Mesenchymal stem cell (in vitro differentiated cells and primary cell): ENCODE data around the gene PDE4B.
A peak's percentile ranks its signal among the peaks of the same experiment; 100 is the strongest.

Experiments used
- DNase-seq: peaks from one replicate; pipeline ENCODE4 v3.0.0-alpha.2; 2013
- H2AFZ ChIP-seq: one replicate; pipeline ENCODE4 v1.6.1; 2013; ENCODE audit warnings: low read depth, mild to moderate bottlenecking, control low read depth, inconsistent platforms, low read length, moderate library complexity
- H2AK5ac ChIP-seq: 2 replicates; pipeline ENCODE4 v1.6.1; 2013; ENCODE audit warnings: low read length, moderate library complexity, mild to moderate bottlenecking, inconsistent platforms; ENCODE audit not compliant: severe bottlenecking
- H2BK120ac ChIP-seq: one replicate; pipeline ENCODE4 v1.6.1; 2013; ENCODE audit warnings: low read depth, mild to moderate bottlenecking, inconsistent platforms, low read length, moderate library complexity
- H2BK12ac ChIP-seq, 2 experiments: one replicate each; pipeline ENCODE4 v1.6.1; 2013; ENCODE audit warnings: inconsistent platforms in 2 of 2, low read length in 2 of 2, mild to moderate bottlenecking in 2 of 2, moderate library complexity in 2 of 2, control low read depth in 1 of 2
- H2BK15ac ChIP-seq: one replicate; pipeline ENCODE4 v1.6.1; 2013; ENCODE audit warnings: mild to moderate bottlenecking, low read depth, inconsistent platforms; ENCODE audit not compliant: poor library complexity, severe bottlenecking
- H2BK5ac ChIP-seq: 2 replicates; pipeline ENCODE4 v1.6.1; 2013; ENCODE audit warnings: low read depth, mild to moderate bottlenecking, low read length, control low read depth, inconsistent platforms; ENCODE audit not compliant: poor library complexity, severe bottlenecking
- H3K14ac ChIP-seq, 2 experiments: one replicate each; pipeline ENCODE4 v1.6.1; 2013; ENCODE audit warnings: inconsistent platforms in 2 of 2, low read length in 2 of 2, control low read depth in 1 of 2, mild to moderate bottlenecking in 1 of 2, moderate library complexity in 1 of 2
- H3K18ac ChIP-seq, 2 experiments: one replicate each; pipeline ENCODE4 v1.6.1; 2013; ENCODE audit warnings: inconsistent platforms in 2 of 2, low read length in 2 of 2, control low read depth in 1 of 2, low read depth in 1 of 2, mild to moderate bottlenecking in 1 of 2
- H3K23ac ChIP-seq, 2 experiments: one replicate each; pipeline ENCODE4 v1.6.1; 2013; ENCODE audit warnings: inconsistent platforms in 2 of 2, low read length in 2 of 2, mild to moderate bottlenecking in 2 of 2, moderate library complexity in 2 of 2, control low read depth in 1 of 2
- H3K27ac ChIP-seq: 2 replicates; pipeline ENCODE4 v1.5.1; 2013; ENCODE audit warnings: mild to moderate bottlenecking, moderate library complexity, low read length, control low read depth, inconsistent platforms; ENCODE audit not compliant: poor library complexity, severe bottlenecking
- H3K27me3 ChIP-seq, 2 experiments: 2 replicates each; pipeline versions ENCODE4 v1.6.1 to v1.7.0; 2013; ENCODE audit warnings: low read length in 2 of 2, mild to moderate bottlenecking in 2 of 2, moderate library complexity in 2 of 2, control low read depth in 1 of 2, inconsistent platforms in 1 of 2; ENCODE audit not compliant: control insufficient read depth in 1 of 2, insufficient read depth in 1 of 2
- H3K36me3 ChIP-seq, 2 experiments: 2 replicates each; pipeline versions ENCODE4 v1.6.1 to v1.7.0; 2013; ENCODE audit warnings: low read length in 2 of 2, control low read depth in 1 of 2, inconsistent platforms in 1 of 2, low read depth in 1 of 2, mild to moderate bottlenecking in 1 of 2; ENCODE audit not compliant: insufficient read depth in 2 of 2, control insufficient read depth in 1 of 2
- H3K4ac ChIP-seq, 2 experiments: one replicate each; pipeline ENCODE4 v1.6.1; 2013; ENCODE audit warnings: inconsistent platforms in 2 of 2, low read length in 2 of 2, mild to moderate bottlenecking in 2 of 2, moderate library complexity in 2 of 2, control low read depth in 1 of 2, low read depth in 1 of 2
- H3K4me1 ChIP-seq: 2 replicates; pipeline ENCODE4 v1.6.1; 2013; ENCODE audit warnings: low read depth, low read length, control low read depth; ENCODE audit not compliant: control insufficient read depth, insufficient read depth
- H3K4me2 ChIP-seq: 2 replicates; pipeline ENCODE4 v1.6.1; 2013; ENCODE audit warnings: low read length, mild to moderate bottlenecking, inconsistent platforms; ENCODE audit not compliant: poor library complexity, severe bottlenecking
- H3K4me3 ChIP-seq, 2 experiments: 2 replicates each; pipeline versions ENCODE4 v1.5.1 to v1.7.0; 2013; ENCODE audit warnings: low read length in 2 of 2, mild to moderate bottlenecking in 2 of 2, control low read depth in 1 of 2, low read depth in 1 of 2; ENCODE audit not compliant: insufficient read depth in 1 of 2
- H3K79me1 ChIP-seq: replicated peaks from 2 replicates; pipeline ENCODE4 v1.6.1; 2013; ENCODE audit warnings: mild to moderate bottlenecking, control low read depth, low read length, inconsistent platforms; ENCODE audit not compliant: poor library complexity, severe bottlenecking
- H3K9ac ChIP-seq: 2 replicates; pipeline ENCODE4 v1.7.0; 2013; ENCODE audit warnings: mild to moderate bottlenecking, low read length, moderate library complexity
- H3K9me3 ChIP-seq: 2 replicates; pipeline ENCODE4 v1.7.0; 2013; ENCODE audit warnings: mild to moderate bottlenecking, low read length; ENCODE audit not compliant: control insufficient read depth
- H4K8ac ChIP-seq: one replicate; pipeline ENCODE4 v1.6.1; 2013; ENCODE audit warnings: inconsistent platforms, mild to moderate bottlenecking, low read length, moderate library complexity
- H4K91ac ChIP-seq: one replicate; pipeline ENCODE4 v1.6.1; 2013; ENCODE audit warnings: mild to moderate bottlenecking, low read length, inconsistent platforms
- WGBS: methylation state at CpG from one replicate; pipeline ENCODE4 v1.1.7; 2013; ENCODE audit warnings: mixed read lengths; 5-methylcytosine and 5-hydroxymethylcytosine counted together

PDE4B gene

DNA sequence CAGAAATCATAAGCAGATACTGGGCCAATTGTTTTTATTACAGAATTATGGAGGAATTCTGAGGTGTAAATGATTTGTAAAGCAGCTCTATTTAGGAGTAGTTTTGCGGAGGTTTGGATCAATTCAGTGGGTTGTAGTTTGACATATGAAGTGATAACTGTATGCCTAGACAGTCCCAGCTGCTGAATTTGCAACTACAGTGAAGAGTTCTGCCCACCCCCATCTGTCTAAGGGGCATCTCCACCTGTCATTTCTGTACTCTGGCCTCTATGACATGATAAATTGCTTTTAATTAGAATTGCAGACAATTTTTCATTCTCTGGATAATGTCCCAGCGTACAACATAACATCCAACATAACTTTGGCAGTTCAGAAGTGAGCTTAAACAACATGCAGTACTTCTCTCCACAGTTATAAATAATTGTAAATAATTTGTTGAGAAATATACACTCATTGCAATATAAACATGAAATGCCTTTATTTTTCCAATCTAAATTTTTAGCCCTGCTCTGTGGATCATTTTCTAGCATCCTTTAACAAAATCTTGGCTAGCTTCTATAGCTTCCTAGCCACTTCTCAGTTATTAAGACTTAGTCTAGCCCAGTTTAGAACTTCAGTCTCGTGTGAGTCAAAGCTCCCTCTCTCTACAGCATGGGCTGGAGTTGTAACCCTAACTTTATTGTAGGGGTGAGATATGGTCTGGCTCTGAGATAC is 52.3 kb downstream of the PDE4B start:
- Histone ChIP-seq H3K4ac (no peak overlapping the region), H3K14ac (no peak overlapping the region), H3K27ac (no peak overlapping the region), H3K4me1 (no peaks in the 10 kb centered on the region), H2AK5ac (no peak overlapping the region), H3K23ac (no peak overlapping the region), H2BK120ac (no peak overlapping the region), H2BK15ac (no peak overlapping the region), H3K9me3 (peaks cover 9% of the 10 kb centered on the region), H4K91ac (no peak overlapping the region), H3K18ac (no peak overlapping the region), H2BK12ac (no peak overlapping the region), H3K4me2 (no peak overlapping the region), H2BK5ac (no peak overlapping the region), H2AFZ (no peak overlapping the region), H3K4me3 (no peak overlapping the region), H3K79me1 (no peaks in the 10 kb centered on the region), H3K27me3 (no peaks in the 10 kb centered on the region), H3K9ac (peak overlapping the region; percentile 65), H3K36me3 (no peaks in the 10 kb centered on the region), H4K8ac (no peak overlapping the region)
- DNase-seq, result no peak
- WGBS, result 78% methylated on average over 2 of the region's 3 CpGs

- Histone ChIP-seq H3K4me3 (no peak overlapping the region), H2BK120ac (no peak overlapping the region), H3K4me1 (no peaks in the 10 kb centered on the region), H2AFZ (no peak overlapping the region), H2BK12ac (no peak overlapping the region), H2BK15ac (no peak overlapping the region), H3K14ac (no peak overlapping the region), H3K9me3 (peaks cover 9% of the 10 kb centered on the region), H4K91ac (no peak overlapping the region), H3K4me2 (no peak overlapping the region), H3K23ac (no peak overlapping the region), H2BK5ac (no peak overlapping the region), H3K27me3 (no peaks in the 10 kb centered on the region), H3K9ac (no peak overlapping the region), H3K79me1 (no peaks in the 10 kb centered on the region), H3K36me3 (no peaks in the 10 kb centered on the region), H3K27ac (no peak overlapping the region), H3K18ac (no peak overlapping the region), H4K8ac (no peak overlapping the region), H2AK5ac (no peak overlapping the region), H3K4ac (no peak overlapping the region)
- WGBS, result 91% methylated on average over 6 of the region's 7 CpGs
- DNase-seq, result no peak
Measured at GRCh38 chr1:65845535-65846060, 52.9 kb downstream of the PDE4B start.

- peak overlapping the region; percentile 26 for H3K9ac ChIP-seq
- no peak overlapping the region for H3K4me3 ChIP-seq
- H2AK5ac ChIP-seq, result no peak overlapping the region
- no peaks in the 10 kb centered on the region for H3K4me1 ChIP-seq
- H3K79me1 ChIP-seq, result no peaks in the 10 kb centered on the region
- no peak overlapping the region for H4K8ac ChIP-seq
- H3K14ac ChIP-seq, result no peak overlapping the region
- peak; percentile 45 for DNase-seq
- no peak overlapping the region for H2BK5ac ChIP-seq
- H2BK120ac ChIP-seq, result no peak overlapping the region
- no peaks in the 10 kb centered on the region for H3K36me3 ChIP-seq
- H2AFZ ChIP-seq, result no peak overlapping the region
- no peak overlapping the region for H2BK15ac ChIP-seq
- H2BK12ac ChIP-seq, result no peak overlapping the region
- H3K27ac ChIP-seq, result no peak overlapping the region
- H3K4me2 ChIP-seq, result no peak overlapping the region
- no peak overlapping the region for H4K91ac ChIP-seq
- H3K4ac ChIP-seq, result no peak overlapping the region
- no peaks in the 10 kb centered on the region for H3K27me3 ChIP-seq
- H3K18ac ChIP-seq, result no peak overlapping the region
- peaks cover 9% of the 10 kb centered on the region for H3K9me3 ChIP-seq
- H3K23ac ChIP-seq, result no peak overlapping the region
Measured at GRCh38 chr1:65846866-65847265, 54.2 kb downstream of the PDE4B start.

- H3K4me2 ChIP-seq, result no peak overlapping the region
- DNase-seq, result no peak
- no peaks in the 10 kb centered on the region for H3K27me3 ChIP-seq
- H4K91ac ChIP-seq, result no peak overlapping the region
- H2BK15ac ChIP-seq, result no peak overlapping the region
- no peak overlapping the region for H2BK12ac ChIP-seq
- no peak overlapping the region for H3K27ac ChIP-seq
- H2BK120ac ChIP-seq, result no peak overlapping the region
- no peak overlapping the region for H3K18ac ChIP-seq
- 76% methylated on average over 2 of the region's 2 CpGs for WGBS
- no peak overlapping the region for H4K8ac ChIP-seq
- no peak overlapping the region for H2BK5ac ChIP-seq
- no peak overlapping the region for H3K4me3 ChIP-seq
- H3K79me1 ChIP-seq, result no peaks in the 10 kb centered on the region
- H3K4me1 ChIP-seq, result no peaks in the 10 kb centered on the region
- no peak overlapping the region for H3K14ac ChIP-seq
- no peak overlapping the region for H2AFZ ChIP-seq
- H2AK5ac ChIP-seq, result no peak overlapping the region
- no peak overlapping the region for H3K23ac ChIP-seq
- H3K9ac ChIP-seq, result no peak overlapping the region
- H3K4ac ChIP-seq, result no peak overlapping the region
- H3K36me3 ChIP-seq, result no peaks in the 10 kb centered on the region
- H3K9me3 ChIP-seq, result peaks cover 16% of the 10 kb centered on the region
Measured at GRCh38 chr1:65850281-65850680, 57.6 kb downstream of the PDE4B start.
